Limb (tissue), 2 donors: Measurements from ENCODE around the gene ZNF557.

Experiments
- DNase-seq, 2 donors: peaks; one replicate each; pipeline ENCODE4 v3.0.0-alpha.2; 2016; ENCODE audit errors: extremely low spot score in 2 of 2

ZNF557 gene

DNA sequence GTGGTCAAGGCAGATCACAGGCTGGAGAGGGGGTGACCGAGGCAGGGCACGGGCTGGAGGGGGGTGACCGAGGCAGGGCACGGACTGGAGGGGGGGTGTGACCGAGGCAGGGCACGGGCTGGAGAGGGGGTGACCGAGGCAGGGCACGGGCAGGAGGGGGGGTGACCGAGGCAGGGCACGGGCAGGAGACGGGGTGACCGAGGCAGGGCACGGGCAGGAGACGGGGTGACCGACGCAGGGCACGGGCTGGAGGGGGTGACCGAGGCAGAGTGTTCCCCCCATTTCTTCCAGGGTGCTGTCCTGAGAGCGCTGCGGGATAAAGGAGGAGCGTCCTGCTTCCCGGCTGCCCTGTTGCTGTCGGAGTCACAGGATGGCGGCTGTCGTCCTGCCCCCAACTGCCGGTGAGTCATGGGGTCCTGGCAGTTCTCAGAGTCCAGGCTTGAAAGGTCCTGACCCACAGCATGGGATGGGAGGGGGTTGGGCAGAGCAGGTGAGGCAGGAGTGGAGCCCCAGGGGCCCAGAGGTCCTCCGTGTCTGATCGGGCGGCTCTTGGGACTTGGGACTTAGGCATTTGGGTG, 5.3 kb downstream of the ZNF557 start:
- no peak for DNase-seq

DNA sequence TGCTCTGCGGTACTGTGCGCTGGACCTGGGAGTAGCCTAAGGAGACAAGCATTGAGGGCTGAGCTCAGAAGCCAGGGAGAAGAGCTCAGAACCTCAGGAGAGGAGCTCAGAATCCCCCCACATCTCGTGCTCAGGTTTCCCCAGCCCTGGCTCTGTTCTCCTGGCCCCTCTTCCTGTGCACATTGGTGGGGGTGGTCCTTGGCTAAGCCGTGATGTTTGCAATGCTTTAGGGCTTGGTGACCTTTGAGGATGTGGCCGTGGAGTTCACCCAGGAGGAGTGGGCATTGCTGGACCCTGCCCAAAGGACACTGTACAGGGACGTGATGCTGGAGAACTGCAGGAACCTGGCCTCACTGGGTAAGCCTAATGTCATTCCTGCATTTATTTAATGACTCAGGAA, 6.6 kb downstream of the ZNF557 start:
- no peak for DNase-seq

DNA sequence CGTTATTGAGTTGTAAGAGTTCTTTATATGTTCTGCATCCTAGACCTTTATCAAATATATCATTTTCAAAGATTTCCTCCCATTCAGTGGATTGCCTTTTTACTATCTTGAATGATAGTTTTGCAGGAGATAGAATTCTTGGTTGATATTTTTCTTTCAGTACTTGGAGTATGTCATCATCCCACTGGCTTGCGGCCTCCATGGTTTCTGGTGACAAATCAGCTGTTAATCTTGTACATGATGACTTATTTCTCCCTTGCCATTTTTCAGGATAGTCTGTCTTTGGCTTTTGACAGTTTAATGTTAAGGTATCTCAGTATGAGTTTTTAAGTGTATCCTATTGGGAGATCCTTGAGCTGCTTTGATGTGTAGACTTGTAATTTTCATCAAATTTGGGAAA, 8.5 kb downstream of the ZNF557 start:
- DNase-seq: no peak

DNA sequence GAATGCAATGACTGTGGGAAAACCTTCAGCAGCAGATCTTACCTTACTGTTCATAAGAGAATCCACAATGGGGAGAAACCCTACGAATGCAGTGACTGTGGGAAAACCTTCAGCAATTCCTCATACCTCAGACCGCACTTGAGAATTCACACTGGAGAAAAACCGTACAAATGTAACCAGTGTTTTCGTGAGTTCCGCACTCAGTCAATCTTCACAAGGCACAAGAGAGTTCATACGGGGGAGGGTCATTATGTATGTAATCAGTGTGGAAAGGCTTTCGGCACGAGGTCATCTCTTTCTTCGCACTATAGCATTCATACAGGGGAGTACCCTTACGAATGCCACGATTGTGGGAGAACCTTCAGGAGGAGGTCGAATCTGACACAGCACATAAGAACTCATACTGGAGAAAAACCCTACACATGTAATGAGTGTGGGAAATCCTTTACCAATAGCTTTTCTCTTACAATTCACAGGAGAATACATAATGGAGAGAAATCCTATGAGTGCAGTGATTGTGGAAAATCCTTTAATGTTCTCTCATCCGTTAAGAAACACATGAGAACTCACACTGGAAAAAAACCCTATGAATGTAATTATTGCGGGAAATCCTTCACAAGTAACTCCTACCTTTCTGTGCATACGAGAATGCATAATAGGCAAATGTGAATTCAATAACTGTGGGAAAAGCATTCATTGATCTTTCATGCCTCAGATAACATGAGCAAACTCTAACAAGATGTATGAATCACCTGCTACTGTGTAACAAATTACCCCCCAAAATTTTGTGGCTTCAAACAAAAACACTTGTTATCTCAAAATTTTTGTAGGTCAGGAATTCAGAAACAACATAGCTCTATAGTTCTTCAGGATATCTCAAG, 13.8 kb downstream of the ZNF557 start:
- DNase-seq: no peak

- no peak for DNase-seq
These were observed 19.5 kb downstream of the ZNF557 start for GRCh38 chr19:7088999-7089398.

DNA sequence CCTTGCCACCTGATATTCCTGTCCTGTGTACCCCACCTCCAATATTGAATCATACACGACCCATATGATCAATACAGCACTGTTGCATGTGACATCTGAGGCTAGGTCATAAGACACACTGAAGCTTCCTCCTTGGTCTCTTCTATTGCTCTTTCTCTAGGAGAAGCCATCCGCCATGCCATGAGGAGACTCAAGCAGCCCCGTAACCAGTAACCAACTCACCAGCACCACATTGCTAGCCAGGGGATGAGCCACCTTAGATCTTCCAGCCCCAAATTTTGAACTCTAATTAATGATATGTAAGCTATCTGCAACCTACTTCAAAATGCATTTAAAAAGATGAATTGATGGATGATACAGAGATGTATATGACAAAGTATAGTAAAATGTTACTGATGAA, 28.6 kb downstream of the ZNF557 start:
- DNase-seq: no peak

GRCh38 chr19:7098701-7099596, 29.4 kb downstream of the ZNF557 start:
- DNase-seq: peak; percentile 96 to 97

DNA sequence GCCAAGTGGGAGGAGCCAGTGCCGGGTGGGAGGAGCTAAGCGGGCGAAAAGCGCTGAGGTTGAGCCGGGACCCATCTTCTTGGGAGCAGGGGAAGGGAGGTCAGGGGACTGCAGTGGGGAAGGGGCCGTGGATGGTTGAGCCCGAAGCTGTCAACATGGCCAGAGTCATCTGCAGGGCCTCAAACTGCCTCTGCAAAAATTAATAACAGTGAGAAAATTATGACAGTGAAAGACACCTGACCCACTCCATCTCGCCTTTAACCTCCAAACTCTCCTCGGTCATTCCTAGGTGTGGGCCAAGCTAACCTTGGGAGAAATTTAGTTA, 30.1 kb downstream of the ZNF557 start:
- no peak for DNase-seq

- no peak for DNase-seq
These were observed 32.2 kb downstream of the ZNF557 start for GRCh38 chr19:7101498-7102253.

- no peak for DNase-seq
These were observed 35.4 kb downstream of the ZNF557 start for GRCh38 chr19:7104747-7105447.

DNA sequence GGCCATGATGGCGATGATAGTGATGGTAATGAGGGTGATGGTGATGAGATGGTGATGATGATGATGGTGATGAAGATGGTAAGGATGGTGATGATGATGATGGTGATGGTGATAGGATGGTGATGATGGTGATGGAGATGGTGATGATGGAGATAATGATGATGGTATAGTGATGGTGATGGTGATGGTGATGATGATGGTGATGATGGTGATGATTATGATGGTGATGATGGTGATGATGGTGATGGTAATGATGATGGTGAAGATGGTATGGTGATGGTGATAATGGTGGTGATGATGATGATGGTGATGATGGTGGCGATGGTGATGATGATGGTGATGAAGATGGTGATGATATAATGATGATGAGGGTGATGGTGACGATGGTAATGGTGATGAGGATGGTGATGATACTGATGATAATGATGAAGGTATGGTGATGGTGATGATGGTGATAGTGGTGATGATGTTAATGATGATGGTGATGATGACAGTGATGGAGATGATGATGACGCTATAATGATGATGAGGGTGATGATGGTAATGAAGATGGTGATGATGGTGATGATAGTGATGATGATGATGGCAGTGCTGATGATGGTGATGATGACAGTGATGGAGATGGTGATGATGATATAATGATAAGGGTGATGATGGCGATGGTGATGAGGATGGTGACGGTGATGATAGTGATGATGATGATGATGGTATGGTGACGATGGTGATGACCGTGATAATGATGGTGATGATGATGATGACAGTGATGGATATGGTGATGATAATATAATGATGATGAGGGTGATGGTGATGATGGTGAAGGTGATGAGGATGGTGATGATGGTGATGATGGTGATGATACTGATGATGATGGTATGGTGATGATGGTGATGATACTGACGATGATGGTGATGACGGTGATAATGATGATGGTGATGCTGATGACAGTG, 37.5 kb downstream of the ZNF557 start:
- DNase-seq: no peak

GRCh38 chr19:7109678-7110289, 40.3 kb downstream of the ZNF557 start:
- no peak for DNase-seq

GRCh38 chr19:7112675-7113074, 43.2 kb downstream of the ZNF557 start:
- DNase-seq: no peak

DNA sequence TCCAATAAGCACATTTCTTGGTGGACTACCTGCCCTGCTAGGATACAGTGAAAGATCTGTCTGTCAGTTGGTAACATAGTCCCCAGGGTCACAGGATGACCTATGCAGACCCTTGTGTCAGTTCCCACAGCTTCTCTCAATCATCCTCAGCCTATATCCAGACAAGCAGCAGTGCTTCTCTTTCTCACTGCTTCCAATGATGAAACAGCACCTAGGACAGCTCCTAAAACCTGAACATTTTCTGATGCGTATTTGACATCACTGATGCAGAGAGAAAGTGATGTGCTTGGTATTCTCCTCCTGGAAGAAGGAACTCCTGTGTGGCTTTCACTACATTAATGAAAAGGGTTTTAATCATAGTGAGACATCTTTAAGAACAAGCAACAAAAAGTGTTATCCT, 43.7 kb downstream of the ZNF557 start:
- no peak for DNase-seq

DNA sequence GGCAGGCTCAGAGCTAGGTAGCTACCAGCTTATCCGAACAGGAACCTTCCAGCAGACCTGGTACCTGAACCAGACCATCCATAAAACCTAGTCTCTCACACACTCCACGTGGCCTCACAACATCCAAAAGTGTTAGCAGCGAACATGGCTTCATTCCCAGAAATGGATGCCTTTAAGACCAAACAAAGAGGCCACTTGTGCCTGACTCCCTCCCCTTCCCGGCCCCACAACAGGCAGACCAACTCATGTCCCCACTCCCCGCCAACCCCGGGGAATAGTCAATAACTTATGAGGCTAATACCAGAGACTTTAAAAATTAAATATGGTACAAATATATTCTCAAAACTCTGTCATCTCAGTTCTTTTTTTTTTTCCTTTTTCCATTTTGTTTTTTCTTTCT, 46.2 kb downstream of the ZNF557 start:
- DNase-seq: no peak

- DNase-seq: no peak
These were observed 47.7 kb downstream of the ZNF557 start for GRCh38 chr19:7117248-7117647.

GRCh38 chr19:7119582-7119981, 50.1 kb downstream of the ZNF557 start:
- no peak for DNase-seq

DNA sequence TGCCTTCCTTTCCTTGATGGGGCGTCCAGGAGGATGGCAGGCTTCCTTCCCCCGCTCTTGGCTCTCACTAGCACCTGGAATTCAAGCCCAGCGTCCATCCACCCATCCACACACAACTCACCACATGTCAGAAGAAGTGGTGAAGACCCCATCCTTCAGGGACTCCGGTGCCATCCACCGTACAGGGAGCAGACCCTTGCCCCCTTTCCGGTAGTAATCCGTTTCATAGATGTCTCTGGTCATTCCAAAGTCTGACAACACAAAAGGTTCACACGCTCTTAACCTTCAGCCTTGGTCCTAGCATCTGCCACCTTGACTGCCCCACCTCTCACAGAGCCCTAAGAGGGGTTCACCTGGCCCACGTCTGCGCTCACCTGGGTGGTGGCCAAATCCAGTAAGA, 51.0 kb downstream of the ZNF557 start:
- no peak for DNase-seq

- DNase-seq: no peak
These were observed 53.2 kb downstream of the ZNF557 start for GRCh38 chr19:7122701-7123100.
